ENCODE measurements around the gene TRIP11. TPM values are rescaled to one million over a fixed set of nuclear protein-coding genes. Genes with fewer than 3 reads are reported as not detected.

The TRIP11 gene
- total RNA-seq, 1 donor from 2014 or later = 68.9 TPM

DNA sequence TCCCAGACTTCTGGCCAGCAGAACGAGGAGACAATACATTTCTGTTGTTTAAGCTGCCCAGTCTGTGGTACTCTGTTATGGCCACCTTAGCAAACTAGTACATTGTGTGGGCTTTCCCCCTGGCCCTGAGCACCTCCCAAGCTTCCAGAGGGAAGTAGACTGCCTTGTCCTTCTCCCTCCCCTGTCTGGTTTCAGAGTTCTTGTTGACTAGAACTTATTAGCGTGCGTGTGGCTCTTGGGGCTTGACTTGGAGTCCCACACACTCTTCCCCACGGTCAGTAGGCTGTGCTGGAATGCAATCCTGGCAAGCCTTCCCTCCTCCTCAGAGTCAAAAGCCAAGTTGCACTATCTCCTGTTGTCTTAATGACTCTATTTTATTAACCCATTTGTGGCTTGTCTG, 120.0 kb downstream of the TRIP11 start:
- Histone ChIP-seq H3K4me1 (peaks cover 10% of the 10 kb centered on the region), H3K27ac (peak overlapping the region; percentile 73), H3K4me3 (no peak overlapping the region), H3K36me3 (no peaks in the 10 kb centered on the region), H3K27me3 (no peaks in the 10 kb centered on the region), H3K9me3 (no peaks in the 10 kb centered on the region)
- peak; percentile 56 for ATAC-seq
- intact Hi-C loops (cut with DNase I) = no loop called here
- no peak for DNase-seq
- TF ChIP-seq, protein P1, sequence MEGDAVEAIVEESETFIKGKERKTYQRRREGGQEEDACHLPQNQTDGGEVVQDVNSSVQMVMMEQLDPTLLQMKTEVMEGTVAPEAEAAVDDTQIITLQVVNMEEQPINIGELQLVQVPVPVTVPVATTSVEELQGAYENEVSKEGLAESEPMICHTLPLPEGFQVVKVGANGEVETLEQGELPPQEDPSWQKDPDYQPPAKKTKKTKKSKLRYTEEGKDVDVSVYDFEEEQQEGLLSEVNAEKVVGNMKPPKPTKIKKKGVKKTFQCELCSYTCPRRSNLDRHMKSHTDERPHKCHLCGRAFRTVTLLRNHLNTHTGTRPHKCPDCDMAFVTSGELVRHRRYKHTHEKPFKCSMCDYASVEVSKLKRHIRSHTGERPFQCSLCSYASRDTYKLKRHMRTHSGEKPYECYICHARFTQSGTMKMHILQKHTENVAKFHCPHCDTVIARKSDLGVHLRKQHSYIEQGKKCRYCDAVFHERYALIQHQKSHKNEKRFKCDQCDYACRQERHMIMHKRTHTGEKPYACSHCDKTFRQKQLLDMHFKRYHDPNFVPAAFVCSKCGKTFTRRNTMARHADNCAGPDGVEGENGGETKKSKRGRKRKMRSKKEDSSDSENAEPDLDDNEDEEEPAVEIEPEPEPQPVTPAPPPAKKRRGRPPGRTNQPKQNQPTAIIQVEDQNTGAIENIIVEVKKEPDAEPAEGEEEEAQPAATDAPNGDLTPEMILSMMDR (IDR thresholded peaks at IDR 0.05) = no peak

DNA sequence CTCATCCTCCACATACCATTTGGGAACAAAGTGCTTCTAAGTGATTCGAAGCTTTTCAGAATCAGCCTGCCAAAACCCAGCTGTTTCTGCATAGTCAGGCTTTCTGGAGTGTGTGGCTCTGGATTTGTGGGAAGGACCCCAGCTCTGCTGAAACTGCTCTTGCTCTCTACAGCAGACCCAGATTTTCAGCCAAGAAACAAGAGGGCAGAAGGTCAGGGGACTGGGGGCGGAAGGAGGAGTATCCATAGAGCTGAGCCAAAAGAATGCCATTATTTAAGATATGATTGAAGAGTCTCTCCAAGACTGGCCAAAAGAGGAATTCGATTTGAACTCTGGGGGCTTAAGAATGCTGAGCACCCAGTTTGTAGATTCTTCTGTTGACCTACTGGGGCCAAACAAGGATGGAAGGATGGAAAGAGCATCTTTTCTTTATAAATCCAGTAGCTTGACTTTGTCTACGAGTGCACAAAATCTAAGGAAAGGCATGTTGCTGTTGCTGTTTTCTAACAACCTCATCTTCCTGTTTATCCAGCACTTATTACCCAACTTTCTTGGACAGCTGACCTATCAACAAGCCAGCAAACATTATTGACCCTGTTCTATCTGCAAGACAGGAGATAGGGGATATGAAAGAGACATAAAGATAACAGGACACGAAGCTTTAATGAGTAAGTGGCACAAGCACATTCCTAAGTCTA, 121.5 kb downstream of the TRIP11 start:
- Histone ChIP-seq H3K4me3 (no peak overlapping the region), H3K36me3 (no peaks in the 10 kb centered on the region), H3K9me3 (no peaks in the 10 kb centered on the region), H3K4me1 (peaks cover 10% of the 10 kb centered on the region), H3K27ac (peak overlapping the region; percentile 73), H3K27me3 (no peaks in the 10 kb centered on the region)
- intact Hi-C loops (cut with DNase I) = no loop called here
- DNase-seq = no peak
- TF ChIP-seq, protein P1 (IDR thresholded peaks at IDR 0.05) = no peak
- peak; percentile 66 for ATAC-seq

Other genes with a start within 250 kb of the TRIP11 start
- 56.7 TPM for gene TC2N, start 172.5 kb downstream of the TRIP11 start, total RNA-seq
- gene FBLN5, start 92.4 kb downstream of the TRIP11 start, total RNA-seq = 245 TPM
- 50.4 TPM for gene ATXN3, start 66.5 kb upstream of the TRIP11 start, total RNA-seq
- gene NDUFB1, start 81.6 kb upstream of the TRIP11 start, total RNA-seq = 95.4 TPM
- gene CPSF2, start 81.9 kb upstream of the TRIP11 start, total RNA-seq = 58.6 TPM

Measured in upper lobe of right lung (tissue), 1 donor.